H1 (cell line): Measurements from ENCODE around the gene RERE. TPM values are rescaled to one million over a fixed set of nuclear protein-coding genes. Genes with fewer than 3 reads are reported as not detected.

Experiments
- CTCF ChIA-PET: fragments of 300-600 bp; sonication (Branson Sonifier 250); formaldehyde crosslinking; loops from one replicate; lab custom pipeline; 2021; ENCODE audit not compliant: partially characterized antibody; lab: Charles Lee
- POLR2A ChIA-PET: fragments of 300-600 bp; sonication (Branson Sonifier 250); formaldehyde crosslinking; loops from one replicate; lab custom pipeline; 2021; ENCODE audit warnings: inconsistent platforms; ENCODE audit not compliant: partially characterized antibody; lab: Charles Lee
- DNase-seq, 2 experiments: peaks; one replicate each; pipeline versions ENCODE4 v3.0.0 to v3.0.0-alpha.2; 2010 to 2022; ENCODE audit warnings: low spot score in 2 of 2, low read depth in 1 of 2, mixed read lengths in 1 of 2
- FAIRE-seq: peaks from 2 replicates; lab custom pipeline; 2011; peaks lifted over from hg19 to GRCh38; lab: Jason Lieb, UNC
- H2AFZ ChIP-seq: 2 replicates; pipeline ENCODE4 v1.8.1; 2012; ENCODE audit warnings: low read length, inconsistent platforms
- H2AK5ac ChIP-seq: 2 replicates; pipeline ENCODE4 v1.6.1; 2013; ENCODE audit warnings: low read depth, low read length
- H2BK120ac ChIP-seq: replicated peaks from 2 replicates; pipeline ENCODE3; 2013; ENCODE audit warnings: low read depth, low read length, inconsistent platforms
- H2BK12ac ChIP-seq: 2 replicates; pipeline ENCODE4 v1.6.1; 2013; ENCODE audit warnings: low read depth, low read length
- H2BK15ac ChIP-seq: 2 replicates; pipeline ENCODE4 v1.6.1; 2013; ENCODE audit warnings: low read length
- H2BK20ac ChIP-seq: 2 replicates; pipeline ENCODE4 v1.6.1; 2013; ENCODE audit warnings: low read length
- H2BK5ac ChIP-seq: 2 replicates; pipeline ENCODE4 v1.6.1; 2013; ENCODE audit warnings: low read depth, low read length
- H3K14ac ChIP-seq: 2 replicates; pipeline ENCODE4 v1.6.1; 2013; ENCODE audit warnings: inconsistent platforms; ENCODE audit not compliant: insufficient read length
- H3K18ac ChIP-seq: 2 replicates; pipeline ENCODE4 v1.6.1; 2013; ENCODE audit warnings: low read length; ENCODE audit errors: extremely low read depth
- H3K23ac ChIP-seq: 2 replicates; pipeline ENCODE4 v1.6.1; 2013; ENCODE audit warnings: inconsistent platforms; ENCODE audit not compliant: insufficient read length
- H3K23me2 ChIP-seq: 2 replicates; pipeline ENCODE4 v1.6.1; 2013; ENCODE audit warnings: low read depth, low read length
- H3K27ac ChIP-seq: 2 replicates; pipeline ENCODE4 v1.6.1; 2011; ENCODE audit warnings: low read depth, low read length, inconsistent platforms
- H3K27me3 ChIP-seq, 4 experiments: replicated peaks in 1 of 4; 1 replicate in 1 of 4; 2 replicates in 3 of 4; pipeline versions ENCODE4 v1.6.1 to v1.8.1; 2011 to 2013; ENCODE audit warnings: low read length in 3 of 4, mild to moderate bottlenecking in 3 of 4, inconsistent platforms in 2 of 4, mixed read lengths in 2 of 4, moderate library complexity in 1 of 4; ENCODE audit not compliant: control insufficient read depth in 3 of 4, insufficient read depth in 3 of 4; ENCODE audit errors: extremely low read depth in 1 of 4
- H3K36me3 ChIP-seq, 4 experiments: 2 replicates each; pipeline versions ENCODE4 v1.6.1 to v1.8.1; 2011 to 2013; ENCODE audit warnings: mild to moderate bottlenecking in 4 of 4, low read length in 3 of 4, moderate library complexity in 2 of 4, control low read depth in 1 of 4, inconsistent platforms in 1 of 4; ENCODE audit not compliant: insufficient read depth in 4 of 4, control insufficient read depth in 2 of 4
- H3K4ac ChIP-seq: replicated peaks from 2 replicates; pipeline ENCODE3; 2013; ENCODE audit warnings: low read length, low read depth, mixed read lengths, inconsistent platforms; ENCODE audit not compliant: insufficient read length
- H3K4me1 ChIP-seq, 4 experiments: replicated peaks in 1 of 4; 1 replicate in 1 of 4; 2 replicates in 3 of 4; pipeline versions ENCODE4 v1.6.1 to v1.8.1; 2011 to 2013; ENCODE audit warnings: low read length in 3 of 4, inconsistent platforms in 2 of 4, mixed read lengths in 1 of 4; ENCODE audit not compliant: insufficient read depth in 4 of 4, control insufficient read depth in 3 of 4
- H3K4me2 ChIP-seq, 2 experiments: 2 replicates each; pipeline versions ENCODE4 v1.6.1 to v1.8.1; 2011 to 2013; ENCODE audit warnings: low read depth in 2 of 2, low read length in 2 of 2, control low read depth in 1 of 2, inconsistent platforms in 1 of 2, mild to moderate bottlenecking in 1 of 2; ENCODE audit not compliant: insufficient read depth in 1 of 2
- H3K4me3 ChIP-seq, 4 experiments: fragments of 200-600, 300-600 bp in 1 of 4; sonication (generic), shearing (Covaris generic), sonication (Bioruptor Twin) in 1 of 4; 2 replicates each; pipeline versions ENCODE4 v1.5.1 to v1.8.1; 2011 to 2016; ENCODE audit warnings: low read length in 4 of 4, low read depth in 3 of 4, control low read depth in 2 of 4, inconsistent platforms in 2 of 4, mild to moderate bottlenecking in 2 of 4, mixed read lengths in 1 of 4, moderate library complexity in 1 of 4; ENCODE audit not compliant: insufficient read depth in 2 of 4; ENCODE audit errors: extremely low read depth in 1 of 4
- H3K56ac ChIP-seq: replicated peaks from 2 replicates; pipeline ENCODE3; 2013; ENCODE audit warnings: low read depth, mild to moderate bottlenecking, mixed read lengths, low read length, inconsistent platforms; ENCODE audit not compliant: insufficient read length
- H3K79me1 ChIP-seq: 2 replicates; pipeline ENCODE4 v1.6.1; 2013; ENCODE audit warnings: low read depth, low read length, control low read depth
- H3K79me2 ChIP-seq, 2 experiments: 2 replicates each; pipeline versions ENCODE4 v1.6.1 to v1.8.1; 2012 to 2013; ENCODE audit warnings: low read length in 2 of 2, mild to moderate bottlenecking in 2 of 2, inconsistent platforms in 1 of 2; ENCODE audit not compliant: insufficient read depth in 2 of 2, control insufficient read depth in 1 of 2
- H3K9ac ChIP-seq, 4 experiments: replicated peaks in 1 of 4; 1 replicate in 1 of 4; 2 replicates in 3 of 4; pipeline versions ENCODE4 v1.6.1 to v1.8.1; 2011 to 2013; ENCODE audit warnings: low read depth in 3 of 4, low read length in 3 of 4, control low read depth in 2 of 4, mild to moderate bottlenecking in 2 of 4, moderate library complexity in 2 of 4, inconsistent platforms in 1 of 4; ENCODE audit errors: extremely low read depth in 1 of 4
- H3K9me3 ChIP-seq, 2 experiments: 2 replicates each; pipeline versions ENCODE4 v1.6.1 to v1.8.1; 2012 to 2013; ENCODE audit warnings: mild to moderate bottlenecking in 2 of 2, moderate library complexity in 2 of 2, control low read depth in 1 of 2, inconsistent platforms in 1 of 2, low read depth in 1 of 2, low read length in 1 of 2, mixed read lengths in 1 of 2; ENCODE audit not compliant: insufficient read depth in 2 of 2
- H4K20me1 ChIP-seq, 2 experiments: replicated peaks in 1 of 2; 2 replicates each; pipeline versions ENCODE3 to v1.8.1; 2011 to 2013; ENCODE audit warnings: inconsistent platforms in 2 of 2, low read length in 2 of 2, mild to moderate bottlenecking in 1 of 2; ENCODE audit not compliant: insufficient read depth in 2 of 2, control insufficient read depth in 1 of 2
- H4K5ac ChIP-seq: 2 replicates; pipeline ENCODE4 v1.6.1; 2013; ENCODE audit warnings: low read length, low read depth, mixed read lengths, inconsistent platforms; ENCODE audit not compliant: insufficient read length
- H4K8ac ChIP-seq: 2 replicates; pipeline ENCODE4 v1.8.0; 2013; ENCODE audit warnings: mild to moderate bottlenecking, moderate library complexity, low read length, inconsistent platforms; ENCODE audit not compliant: insufficient read depth; ENCODE audit errors: extremely low read depth
- H4K91ac ChIP-seq: replicated peaks from 2 replicates; pipeline ENCODE3; 2013; ENCODE audit warnings: low read length, mixed read lengths, inconsistent platforms; ENCODE audit not compliant: insufficient read length
- ASH2L ChIP-seq: fragments of 200-600, 300-600 bp; sonication (generic); IDR thresholded peaks from one replicate; pipeline ENCODE4 v1.7.1; 2017; ENCODE audit warnings: low read length
- CBX5 ChIP-seq: fragments of 300-800, 300-1000 bp; sonication (generic); IDR thresholded peaks from 2 replicates; pipeline ENCODE4 v1.7.1; 2016; ENCODE audit warnings: antibody characterized with exemption, low read length, low read depth
- CHD2 ChIP-seq: IDR thresholded peaks from 2 replicates; pipeline ENCODE4 v1.6.1; 2012; ENCODE audit warnings: low read length, improper control_type of control experiment
- CREB1 ChIP-seq: IDR thresholded peaks from 2 replicates; pipeline ENCODE4 v1.6.1; 2012; ENCODE audit warnings: inconsistent platforms
- EZH2 ChIP-seq: fragments of 200-600 bp; sonication (generic); IDR thresholded peaks from 2 replicates; pipeline ENCODE4 v1.7.1; 2012; ENCODE audit warnings: low read depth, mild to moderate bottlenecking, moderate library complexity, low read length, inconsistent platforms; ENCODE audit not compliant: severe bottlenecking
- KDM5A ChIP-seq: fragments of 200-600 bp; IDR thresholded peaks from 2 replicates; pipeline ENCODE4 v1.7.1; 2012; ENCODE audit warnings: mild to moderate bottlenecking, low read length, inconsistent platforms, mixed read lengths
- MAFK ChIP-seq: IDR thresholded peaks from 2 replicates; pipeline ENCODE4 v1.6.1; 2012; ENCODE audit warnings: low read depth, mild to moderate bottlenecking, improper control_type of control experiment, low read length
- PHF8 ChIP-seq: fragments of 200-600 bp; sonication (generic); conservative IDR thresholded peaks from 2 replicates; pipeline ENCODE4 v1.7.1; 2012; ENCODE audit warnings: low read depth, mild to moderate bottlenecking, inconsistent platforms, low read length, moderate library complexity
- POU5F1 ChIP-seq: IDR thresholded peaks from 2 replicates; pipeline ENCODE4 v1.6.1; 2011; ENCODE audit warnings: low read depth, mild to moderate bottlenecking, low read length, moderate library complexity
- RAD21 ChIP-seq, 2 experiments: IDR thresholded peaks in 1 of 2; conservative IDR thresholded peaks in 1 of 2; 2 replicates each; pipeline ENCODE4 v1.6.1; 2011; ENCODE audit warnings: low read depth in 2 of 2, low read length in 2 of 2, improper control_type of control experiment in 1 of 2, inconsistent platforms in 1 of 2, mild to moderate bottlenecking in 1 of 2, moderate library complexity in 1 of 2
- SIN3A ChIP-seq, 2 experiments: IDR thresholded peaks in 1 of 2; conservative IDR thresholded peaks in 1 of 2; 2 replicates each; pipeline ENCODE4 v1.6.1; 2011 to 2012; ENCODE audit warnings: low read length in 2 of 2, improper control_type of control experiment in 1 of 2, low read depth in 1 of 2, mild to moderate bottlenecking in 1 of 2
- SRF ChIP-seq: IDR thresholded peaks from 2 replicates; pipeline ENCODE4 v1.6.1; 2011; ENCODE audit warnings: mild to moderate bottlenecking, low read depth, low read length, moderate library complexity
- TBP ChIP-seq: IDR thresholded peaks from 2 replicates; pipeline ENCODE4 v1.6.1; 2011; ENCODE audit warnings: low read depth, low read length, improper control_type of control experiment
- YY1 ChIP-seq: IDR thresholded peaks from 2 replicates; pipeline ENCODE4 v1.6.1; 2011; ENCODE audit warnings: low read depth, mild to moderate bottlenecking, low read length
- WGBS, 2 experiments: shearing (Covaris generic) in 1 of 2; methylation state at CpG; one replicate each; pipeline versions ENCODE4 v1.1.6 to v1.1.7; 2013 to 2015; ENCODE audit warnings: low lambda C conversion rate in 2 of 2, mixed read lengths in 2 of 2, inconsistent platforms in 1 of 2, low coverage in 1 of 2, missing lambda C conversion rate in 1 of 2; ENCODE audit not compliant: insufficient replicate concordance in 2 of 2, insufficient coverage in 1 of 2, insufficient read length in 1 of 2; ENCODE audit errors: extremely low coverage in 1 of 2, missing lambda C conversion rate in 1 of 2; 5-methylcytosine and 5-hydroxymethylcytosine counted together
- polyA plus RNA-seq, 7 experiments: library from polyadenylated mRNA; depleted of rRNA in 3 of 7; stranded (reverse) in 5 of 7; unstranded in 2 of 7; fragments of >200 nt in 5 of 7; fragments of 200-250 nt in 2 of 7; gene quantifications; 1 replicate in 5 of 7; 2 replicates in 1 of 7; 4 replicates in 1 of 7; pipeline versions ENCODE4 v1.2.1 to v1.2.3, GENCODE V29; 2011 to 2013; ENCODE audit warnings: missing spikeins in 2 of 7, mixed read lengths in 2 of 7
- total RNA-seq: library from RNA; stranded (reverse); fragmentation: NEBNext Ultra II Directional; extraction: Animal tissue kit (Norgen Biotek cat#: 25700); gene quantifications from 2 replicates; pipeline ENCODE4 v1.2.1, GENCODE V29; 2021

RERE gene
- total and polyA plus RNA-seq, 2 of the 8 experiments (the other 6 are each of a cell fraction or from before 2014, with no cell fraction given): 15.3 to 142 TPM

GRCh38 chr1:8378981-8379470, 438.4 kb downstream of the RERE start:
- H3K79me2 ChIP-seq: peaks cover 0 to 71% of the 10 kb centered on the region in 2 experiments; a peak in 3 of 4 replicates
- 0 out of 2 replicates have a peak overlapping the region, but pooled peaks have one; percentile 21 for H3K27ac ChIP-seq

More at GRCh38 chr1:8378981-8379470, 438.4 kb downstream of the RERE start:
- Histone ChIP-seq H2BK120ac (no peak overlapping the region), H2BK5ac (no peak overlapping the region), H2AFZ (no peak overlapping the region), H3K79me1 (peaks cover 25% of the 10 kb centered on the region), H4K91ac (no peak overlapping the region), H3K18ac (no peak overlapping the region), H3K27me3 (no peaks in the 10 kb centered on the region), H2AK5ac (no peak overlapping the region), H4K5ac (no peak overlapping the region), H3K4ac (no peak overlapping the region), H4K8ac (no peak overlapping the region), H3K9ac (no peak overlapping the region; a peak in 2 of 7 replicates), H2BK15ac (no peak overlapping the region), H3K56ac (no peak overlapping the region), H3K4me3 (no peak overlapping the region), H3K23ac (no peak overlapping the region), H3K4me1 (peaks cover 2 to 22% (median 14%) of the 10 kb centered on the region in 4 experiments; a peak in 5 of 7 replicates), H3K23me2 (no peaks in the 10 kb centered on the region), H3K14ac (no peak overlapping the region), H2BK20ac (no peak overlapping the region), H2BK12ac (no peak overlapping the region), H4K20me1 (peaks cover 11 to 26% of the 10 kb centered on the region in 2 experiments), H3K4me2 (no peak overlapping the region), H3K9me3 (no peaks in the 10 kb centered on the region), H3K36me3 (peaks cover 0 to 3% (median 0%) of the 10 kb centered on the region in 4 experiments; a peak in 2 of 8 replicates)
- TF ChIP-seq TBP (no peak), CBX5 (no peak), YY1 (no peak), CREB1 (no peak), RAD21 (IDR thresholded peaks at IDR 0.05 in 1 of 2, conservative IDR thresholded peaks at IDR 0.05 in 1 of 2; ENCODE audit: low read depth in 2 of 2, low read length in 2 of 2) (no peak), MAFK (no peak), SIN3A (conservative IDR thresholded peaks at IDR 0.05 in 1 of 2, IDR thresholded peaks at IDR 0.05 in 1 of 2; ENCODE audit: low read depth in 1 of 2, low read length in 2 of 2) (no peak), EZH2 (no peak), KDM5A (no peak), CHD2 (no peak), ASH2L (no peak), PHF8 (no peak), SRF (no peak), POU5F1 (no peak)
- DNase-seq: no peak
- no peak for FAIRE-seq
- CTCF ChIA-PET: interaction anchor here (0.9 to 1.8 kb wide), 8 partner anchors 14 to 86 kb away, joined by 3 to 7 read pairs (median 4); no protein-coding TSS in a partner anchor
- POLR2A ChIA-PET: interaction anchor here (1.1 kb wide), 1 partner anchor 391 kb away, joined by 3 read pairs; no protein-coding TSS in a partner anchor
- 89% methylated on average over 10 of the region's 10 CpGs; no CpG with 5 or more reads in 1 of the 2 experiments for WGBS, 2 experiments
